RWPE1 (cell line): ENCODE data around the gene B4GALT6.

Experiments used
- CTCF ChIA-PET: fragments of 350-600 bp; sonication (Branson Sonifier 250); formaldehyde crosslinking; extraction: SDS; loops from one replicate; lab custom pipeline; 2021; lab: Yijun Ruan, JAX
- POLR2A ChIA-PET: fragments of 400-600 bp; formaldehyde crosslinking; extraction: SDS; loops from one replicate; lab custom pipeline; 2020; ENCODE audit warnings: antibody characterized with exemption; ENCODE audit not compliant: low non-redundant PET; lab: Yijun Ruan, JAX
- DNase-seq: peaks from one replicate; pipeline ENCODE4 v3.0.0; 2012; ENCODE audit warnings: low spot score
- H3K27ac ChIP-seq: fragments of 450-650 bp; 2 replicates; pipeline ENCODE4 v1.5.1; 2017
- CTCF ChIP-seq: fragments of 450-650 bp; conservative IDR thresholded peaks from 2 replicates; pipeline ENCODE4 v1.5.1; 2017; ENCODE audit warnings: low read depth, mild to moderate bottlenecking

B4GALT6 gene

GRCh38 chr18:31579375-31579774 lies 105.0 kb downstream of the B4GALT6 start:
- TF ChIP-seq CTCF: no peak
- no peak for DNase-seq
- POLR2A ChIA-PET: no interaction called here
- no peak overlapping the region for H3K27ac ChIP-seq
- CTCF ChIA-PET: no interaction called here

- H3K27ac ChIP-seq: no peak overlapping the region
- no peak for DNase-seq
- TF ChIP-seq CTCF: no peak
- ChIA-PET CTCF (interaction anchor here (0.7 kb wide), 1 partner anchor 19 kb away, joined by 3 read pairs; no protein-coding TSS in a partner anchor), POLR2A (no interaction called here)
These were observed 106.3 kb downstream of the B4GALT6 start for GRCh38 chr18:31578126-31578525.

- no peak overlapping the region for H3K27ac ChIP-seq
- no peak for DNase-seq
- CTCF ChIA-PET: no interaction called here
- POLR2A ChIA-PET: no interaction called here
- no peak for TF ChIP-seq CTCF
These were observed 107.2 kb downstream of the B4GALT6 start for GRCh38 chr18:31577195-31577594.

GRCh38 chr18:31576670-31577069 lies 107.7 kb downstream of the B4GALT6 start:
- no peak for DNase-seq
- H3K27ac ChIP-seq: no peak overlapping the region
- no peak for TF ChIP-seq CTCF
- CTCF ChIA-PET: no interaction called here
- POLR2A ChIA-PET: no interaction called here

- ChIA-PET POLR2A (no interaction called here), CTCF (no interaction called here)
- no peak for TF ChIP-seq CTCF
- H3K27ac ChIP-seq: no peak overlapping the region
- DNase-seq: no peak
These were observed 108.7 kb downstream of the B4GALT6 start for GRCh38 chr18:31575515-31576257.

- no peak for TF ChIP-seq CTCF
- CTCF ChIA-PET: no interaction called here
- no peak overlapping the region for H3K27ac ChIP-seq
- DNase-seq: no peak
- POLR2A ChIA-PET: no interaction called here
These were observed 110.0 kb downstream of the B4GALT6 start for GRCh38 chr18:31574359-31574758.
